PC-9 (cell line): ENCODE data around the gene PLPPR1. TPM values are rescaled to one million over a fixed set of nuclear protein-coding genes. Genes with fewer than 3 reads are reported as not detected.

Experiments
- BruUV-seq: library from RNA; stranded (reverse); fragments of 400-500 nt; replicated peaks from 2 replicates; lab custom pipeline; 2021; lab: Mats Ljungman, UMichigan
- CTCF ChIA-PET: fragments of 300-600 bp; sonication (Branson Sonifier 250); formaldehyde crosslinking; loops from one replicate; lab custom pipeline; 2022; ENCODE audit warnings: antibody characterized with exemption; lab: Charles Lee
- POLR2A ChIA-PET: fragments of 300-600 bp; sonication (Branson Sonifier 250); formaldehyde crosslinking; loops from one replicate; lab custom pipeline; 2022; ENCODE audit warnings: antibody characterized with exemption; ENCODE audit not compliant: unreplicated experiment; lab: Charles Lee
- DNase-seq, 2 experiments: peaks; one replicate each; pipeline versions ENCODE4 v3.0.0 to v3.0.0-alpha.2; 2015 to 2022; ENCODE audit warnings: mixed read lengths in 1 of 2
- H2AFZ ChIP-seq: fragments of 200-600 bp; sonication (generic); 2 replicates; pipeline ENCODE4 v1.8.1; 2017; ENCODE audit warnings: antibody characterized with exemption
- H3F3A ChIP-seq: fragments of 200-600 bp; sonication (generic); 2 replicates; pipeline ENCODE4 v1.8.1; 2017; ENCODE audit warnings: antibody characterized with exemption, mild to moderate bottlenecking, low read depth; ENCODE audit not compliant: insufficient read depth
- H3K27ac ChIP-seq: fragments of 200-600 bp; sonication (generic); 2 replicates; pipeline ENCODE4 v1.6.1; 2016; ENCODE audit warnings: mixed run types
- H3K27me3 ChIP-seq: fragments of 200-600 bp; sonication (generic); 2 replicates; pipeline ENCODE4 v1.6.1; 2016; ENCODE audit warnings: low read depth, mixed run types; ENCODE audit not compliant: insufficient read depth
- H3K36me3 ChIP-seq: fragments of 200-600 bp; sonication (generic); 2 replicates; pipeline ENCODE4 v1.6.1; 2016; ENCODE audit warnings: low read depth, mixed run types
- H3K4me1 ChIP-seq: fragments of 200-600 bp; sonication (generic); replicated peaks from 2 replicates; pipeline ENCODE4 v1.6.1; 2016; ENCODE audit warnings: mixed run types; ENCODE audit not compliant: insufficient read depth
- H3K4me2 ChIP-seq: fragments of 200-600 bp; sonication (generic); 2 replicates; pipeline ENCODE4 v1.6.1; 2017; ENCODE audit warnings: mixed run types
- H3K4me3 ChIP-seq: fragments of 200-600 bp; sonication (generic); 2 replicates; pipeline ENCODE4 v1.6.1; 2016; ENCODE audit warnings: mixed run types
- H3K79me2 ChIP-seq: fragments of 200-600 bp; sonication (generic); 2 replicates; pipeline ENCODE4 v1.6.1; 2017; ENCODE audit warnings: low read depth, mixed run types
- H3K9me2 ChIP-seq: fragments of 200-600 bp; sonication (generic); 2 replicates; pipeline ENCODE4 v1.8.1; 2017; ENCODE audit warnings: mild to moderate bottlenecking; ENCODE audit not compliant: insufficient read depth
- H3K9me3 ChIP-seq: fragments of 200-600 bp; sonication (generic); 2 replicates; pipeline ENCODE4 v1.8.1; 2016; ENCODE audit warnings: low read depth; ENCODE audit not compliant: insufficient read depth
- H4K20me1 ChIP-seq: fragments of 200-600 bp; sonication (generic); 2 replicates; pipeline ENCODE4 v1.8.1; 2017; ENCODE audit not compliant: insufficient read depth
- CTCF ChIP-seq: fragments of 200-600 bp; sonication (generic); conservative IDR thresholded peaks from 2 replicates; pipeline ENCODE4 v1.6.1; 2017; ENCODE audit warnings: mixed run types, antibody characterized with exemption, mild to moderate bottlenecking, moderate library complexity
- EZH2 ChIP-seq: fragments of 200-600 bp; sonication (generic); IDR thresholded peaks from 2 replicates; pipeline ENCODE4 v1.8.0; 2017; ENCODE audit warnings: antibody characterized with exemption, low read depth
- intact Hi-C: fragments of 100-400 bp; cut with micrococcal nuclease; formaldehyde crosslinking; loops from one replicate; pipeline ENCODE4 v1.10.0; 2022; ENCODE audit not compliant: unreplicated experiment
- total RNA-seq: library from RNA; stranded (reverse); gene quantifications from 2 replicates; pipeline ENCODE4 v1.2.3, GENCODE V29; 2021

The PLPPR1 gene
- total RNA-seq, 1 experiment from 2014 or later, result not detected

GRCh38 chr9:101132801-101133200 is 104.3 kb downstream of the PLPPR1 start:
- H3K4me3 ChIP-seq, result no peak overlapping the region
- no peak overlapping the region for H2AFZ ChIP-seq
- intact Hi-C loops, result no loop called here
- H3F3A ChIP-seq, result no peaks in the 10 kb centered on the region
- no peaks in the 10 kb centered on the region for H3K79me2 ChIP-seq
- DNase-seq, result no peak
- H3K36me3 ChIP-seq, result no peaks in the 10 kb centered on the region
- H3K27ac ChIP-seq, result no peak overlapping the region
- H3K27me3 ChIP-seq, result no peaks in the 10 kb centered on the region
- no peak overlapping the region for H3K4me2 ChIP-seq
- BruUV-seq, result no TSS peak
- no peaks in the 10 kb centered on the region for H3K4me1 ChIP-seq
- no peaks in the 10 kb centered on the region; the same call in 1 of the 2 replicates for H3K9me2 ChIP-seq
- no peaks in the 10 kb centered on the region for H3K9me3 ChIP-seq
- CTCF ChIA-PET, result no interaction called here
- POLR2A ChIA-PET, result no interaction called here
- no peak for TF ChIP-seq EZH2
- TF ChIP-seq CTCF, result no peak
- no peaks in the 10 kb centered on the region for H4K20me1 ChIP-seq

- ChIA-PET CTCF (no interaction called here), POLR2A (no interaction called here)
- Histone ChIP-seq H3K27ac (no peak overlapping the region), H3K4me3 (no peak overlapping the region), H3K9me2 (no peaks in the 10 kb centered on the region), H2AFZ (no peak overlapping the region), H3K9me3 (no peaks in the 10 kb centered on the region), H3K79me2 (no peaks in the 10 kb centered on the region), H3K36me3 (no peaks in the 10 kb centered on the region), H3F3A (no peaks in the 10 kb centered on the region), H3K4me1 (no peaks in the 10 kb centered on the region), H3K4me2 (no peak overlapping the region), H3K27me3 (no peaks in the 10 kb centered on the region), H4K20me1 (no peaks in the 10 kb centered on the region)
- no peak for DNase-seq
- BruUV-seq, result no TSS peak
- intact Hi-C loops, result no loop called here
- TF ChIP-seq CTCF (no peak), EZH2 (no peak)
These were observed 110.0 kb downstream of the PLPPR1 start for GRCh38 chr9:101138509-101138908.

GRCh38 chr9:101139082-101139481 is 110.6 kb downstream of the PLPPR1 start:
- CTCF ChIA-PET, result no interaction called here
- no peak overlapping the region for H3K4me2 ChIP-seq
- no peak overlapping the region for H3K4me3 ChIP-seq
- H3K9me3 ChIP-seq, result no peaks in the 10 kb centered on the region
- no peaks in the 10 kb centered on the region for H3K27me3 ChIP-seq
- intact Hi-C loops, result no loop called here
- no peaks in the 10 kb centered on the region for H4K20me1 ChIP-seq
- no peaks in the 10 kb centered on the region for H3K36me3 ChIP-seq
- DNase-seq, result no peak
- H3K9me2 ChIP-seq, result no peaks in the 10 kb centered on the region
- no peaks in the 10 kb centered on the region for H3K79me2 ChIP-seq
- POLR2A ChIA-PET, result no interaction called here
- no peak overlapping the region for H3K27ac ChIP-seq
- no peak for TF ChIP-seq CTCF
- TF ChIP-seq EZH2, result no peak
- no peaks in the 10 kb centered on the region for H3F3A ChIP-seq
- no peaks in the 10 kb centered on the region for H3K4me1 ChIP-seq
- BruUV-seq, result no TSS peak
- H2AFZ ChIP-seq, result no peak overlapping the region
